ENCODE measurements around the gene IMMP2L. TPM values are rescaled to one million over a fixed set of nuclear protein-coding genes. Genes with fewer than 3 reads are reported as not detected.

The IMMP2L gene
- total and polyA plus RNA-seq, 2 of the 13 experiments (the other 11 are each of a cell fraction or from before 2014, with no cell fraction given) = 7.8 to 16.9 TPM

DNA sequence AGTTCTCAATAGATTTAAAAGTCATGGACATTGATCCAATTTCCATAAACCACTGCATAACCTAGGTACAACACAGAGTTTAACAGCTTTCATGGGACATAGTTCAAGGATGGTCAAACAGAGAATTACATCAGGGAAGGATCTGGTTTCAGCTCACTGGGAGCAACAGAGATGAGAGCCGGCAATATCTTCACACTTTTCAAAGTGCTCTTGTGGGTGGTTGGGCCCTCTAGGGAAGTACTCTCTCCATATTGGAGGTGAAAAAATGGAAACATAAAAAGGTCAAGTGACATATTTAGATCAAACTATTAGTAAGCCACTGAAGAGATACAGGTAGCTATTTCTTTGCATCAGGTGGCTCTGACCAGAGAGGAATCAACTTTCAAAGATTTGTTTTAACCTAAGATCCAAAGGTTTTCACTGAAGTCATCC is 533.1 kb downstream of the IMMP2L start (continued):
- TF ChIP-seq, protein P1, sequence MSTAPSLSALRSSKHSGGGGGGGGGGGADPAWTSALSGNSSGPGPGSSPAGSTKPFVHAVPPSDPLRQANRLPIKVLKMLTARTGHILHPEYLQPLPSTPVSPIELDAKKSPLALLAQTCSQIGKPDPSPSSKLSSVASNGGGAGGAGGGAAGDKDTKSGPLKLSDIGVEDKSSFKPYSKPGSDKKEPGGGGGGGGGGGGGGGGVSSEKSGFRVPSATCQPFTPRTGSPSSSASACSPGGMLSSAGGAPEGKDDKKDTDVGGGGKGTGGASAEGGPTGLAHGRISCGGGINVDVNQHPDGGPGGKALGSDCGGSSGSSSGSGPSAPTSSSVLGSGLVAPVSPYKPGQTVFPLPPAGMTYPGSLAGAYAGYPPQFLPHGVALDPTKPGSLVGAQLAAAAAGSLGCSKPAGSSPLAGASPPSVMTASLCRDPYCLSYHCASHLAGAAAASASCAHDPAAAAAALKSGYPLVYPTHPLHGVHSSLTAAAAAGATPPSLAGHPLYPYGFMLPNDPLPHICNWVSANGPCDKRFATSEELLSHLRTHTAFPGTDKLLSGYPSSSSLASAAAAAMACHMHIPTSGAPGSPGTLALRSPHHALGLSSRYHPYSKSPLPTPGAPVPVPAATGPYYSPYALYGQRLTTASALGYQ (CRISPR knock-in tag; IDR thresholded peaks at IDR 0.05) = 0 out of 2 replicates have a peak, but pooled peaks have one; percentile 35
- TF ChIP-seq SRSF1 (optimal IDR thresholded peaks at IDR 0.05; ENCODE audit: low read depth, low read length) (no peak), PATZ1 (CRISPR knock-in tag; IDR thresholded peaks at IDR 0.05) (no peak), POGZ (CRISPR knock-in tag; IDR thresholded peaks at IDR 0.05) (peak; percentile 94), NBN (conservative IDR thresholded peaks at IDR 0.05) (no peak), FOSL1 (CRISPR knock-in tag; IDR thresholded peaks at IDR 0.05; ENCODE audit: borderline replicate concordance) (no peak), TFE3 (CRISPR knock-in tag; IDR thresholded peaks at IDR 0.05) (peak; percentile 59; the same call in 1 of the 2 replicates), ZC3H13 (CRISPR knock-in tag; IDR thresholded peaks at IDR 0.05) (no peak), HDAC2 (CRISPR knock-in tag; IDR thresholded peaks at IDR 0.05) (peak; percentile 83), ZNF207 (IDR thresholded peaks at IDR 0.05; ENCODE audit: borderline replicate concordance) (no peak), SNAPC2 (CRISPR knock-in tag; IDR thresholded peaks at IDR 0.05) (no peak), GATAD2A (CRISPR knock-in tag; IDR thresholded peaks at IDR 0.05) (peak; percentile 89), NCOA1 (CRISPR knock-in tag; IDR thresholded peaks at IDR 0.05) (no peak), ZBTB8A (CRISPR knock-in tag; IDR thresholded peaks at IDR 0.05; ENCODE audit: borderline replicate concordance, low read depth) (no peak), TEAD3 (CRISPR knock-in tag; optimal IDR thresholded peaks at IDR 0.05; ENCODE audit: borderline replicate concordance) (peak; percentile 42), ZNF317 (CRISPR knock-in tag; IDR thresholded peaks at IDR 0.05) (no peak; the same call in 1 of the 2 replicates), PHF5A (CRISPR knock-in tag; IDR thresholded peaks at IDR 0.05; ENCODE audit: low read depth, unreplicated experiment) (no peak), TBP (CRISPR knock-in tag; IDR thresholded peaks at IDR 0.05) (no peak), FOXO1 (CRISPR knock-in tag; IDR thresholded peaks at IDR 0.05) (peak; percentile 88), ZSCAN5A (CRISPR knock-in tag; IDR thresholded peaks at IDR 0.05; ENCODE audit: borderline replicate concordance) (0 out of 2 replicates have a peak, but pooled peaks have one; percentile 23)
- TF ChIP-seq, protein P2, sequence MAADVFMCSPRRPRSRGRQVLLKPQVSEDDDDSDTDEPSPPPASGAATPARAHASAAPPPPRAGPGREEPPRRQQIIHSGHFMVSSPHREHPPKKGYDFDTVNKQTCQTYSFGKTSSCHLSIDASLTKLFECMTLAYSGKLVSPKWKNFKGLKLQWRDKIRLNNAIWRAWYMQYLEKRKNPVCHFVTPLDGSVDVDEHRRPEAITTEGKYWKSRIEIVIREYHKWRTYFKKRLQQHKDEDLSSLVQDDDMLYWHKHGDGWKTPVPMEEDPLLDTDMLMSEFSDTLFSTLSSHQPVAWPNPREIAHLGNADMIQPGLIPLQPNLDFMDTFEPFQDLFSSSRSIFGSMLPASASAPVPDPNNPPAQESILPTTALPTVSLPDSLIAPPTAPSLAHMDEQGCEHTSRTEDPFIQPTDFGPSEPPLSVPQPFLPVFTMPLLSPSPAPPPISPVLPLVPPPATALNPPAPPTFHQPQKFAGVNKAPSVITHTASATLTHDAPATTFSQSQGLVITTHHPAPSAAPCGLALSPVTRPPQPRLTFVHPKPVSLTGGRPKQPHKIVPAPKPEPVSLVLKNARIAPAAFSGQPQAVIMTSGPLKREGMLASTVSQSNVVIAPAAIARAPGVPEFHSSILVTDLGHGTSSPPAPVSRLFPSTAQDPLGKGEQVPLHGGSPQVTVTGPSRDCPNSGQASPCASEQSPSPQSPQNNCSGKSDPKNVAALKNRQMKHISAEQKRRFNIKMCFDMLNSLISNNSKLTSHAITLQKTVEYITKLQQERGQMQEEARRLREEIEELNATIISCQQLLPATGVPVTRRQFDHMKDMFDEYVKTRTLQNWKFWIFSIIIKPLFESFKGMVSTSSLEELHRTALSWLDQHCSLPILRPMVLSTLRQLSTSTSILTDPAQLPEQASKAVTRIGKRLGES (CRISPR knock-in tag; IDR thresholded peaks at IDR 0.05; ENCODE audit: borderline replicate concordance) = no peak

Data from HepG2 (cell line).